ENCODE measurements around the gene THSD4.

Gene THSD4

GRCh38 chr15:71809346-71809745 lies 694.1 kb downstream of the THSD4 start:
- Histone ChIP-seq H3K4me1 (ENCODE audit: insufficient read depth, insufficient read length) (peaks cover 18% of the 10 kb centered on the region), H3K36me3 (ENCODE audit: insufficient read depth, insufficient read length, low read length) (no peaks in the 10 kb centered on the region), H3K9me3 (ENCODE audit: insufficient read depth, low read length) (no peaks in the 10 kb centered on the region), H3K27me3 (ENCODE audit: insufficient read depth, insufficient read length) (no peaks in the 10 kb centered on the region), H3K9ac (ENCODE audit: insufficient read length, low read depth) (peak overlapping the region; percentile 4), H3K4me3 (ENCODE audit: insufficient read length, low read depth) (no peak overlapping the region)
- TF ChIP-seq ZNF274 (IDR thresholded peaks at IDR 0.05; ENCODE audit: low read depth, low read length) (no peak), YY1 (IDR thresholded peaks at IDR 0.05; ENCODE audit: insufficient read depth, insufficient read length) (no peak), SUZ12 (IDR thresholded peaks at IDR 0.05; ENCODE audit: extremely low read depth, insufficient read depth, insufficient read length) (no peak)
- DNase-seq (ENCODE audit: low read depth, low spot score) = no peak

GRCh38 chr15:71810256-71811035 lies 695.2 kb downstream of the THSD4 start, which contains the start of gene NR2E3:
Gene NR2E3 (plus strand): TSS chr15:71810554. CDS start chr15:71810744, 190 bp downstream.
- H3K4me1 ChIP-seq (ENCODE audit: insufficient read depth, insufficient read length) = peaks cover 18% of the 10 kb centered on the region
- H3K9me3 ChIP-seq (ENCODE audit: insufficient read depth, low read length) = no peaks in the 10 kb centered on the region
- peak within 1 kb of the TSS; percentile 43 for H3K9ac ChIP-seq (ENCODE audit: insufficient read length, low read depth)
- H3K27me3 ChIP-seq (ENCODE audit: insufficient read depth, insufficient read length) = no peaks in the 10 kb centered on the region
- TF ChIP-seq YY1 (IDR thresholded peaks at IDR 0.05; ENCODE audit: insufficient read depth, insufficient read length) = no peak
- no peak for TF ChIP-seq ZNF274 (IDR thresholded peaks at IDR 0.05; ENCODE audit: low read depth, low read length)
- no peak for TF ChIP-seq SUZ12 (IDR thresholded peaks at IDR 0.05; ENCODE audit: extremely low read depth, insufficient read depth, insufficient read length)
- H3K4me3 ChIP-seq (ENCODE audit: insufficient read length, low read depth) = no peak within 1 kb of the TSS
- H3K36me3 ChIP-seq (ENCODE audit: insufficient read depth, insufficient read length, low read length) = no peaks in the 10 kb centered on the region
- no peak for DNase-seq (ENCODE audit: low read depth, low spot score)

- H3K9me3 ChIP-seq (ENCODE audit: insufficient read depth, low read length) = no peaks in the 10 kb centered on the region
- H3K36me3 ChIP-seq (ENCODE audit: insufficient read depth, insufficient read length, low read length) = no peaks in the 10 kb centered on the region
- no peak overlapping the region for H3K4me3 ChIP-seq (ENCODE audit: insufficient read length, low read depth)
- TF ChIP-seq ZNF274 (IDR thresholded peaks at IDR 0.05; ENCODE audit: low read depth, low read length) (no peak), YY1 (IDR thresholded peaks at IDR 0.05; ENCODE audit: insufficient read depth, insufficient read length) (no peak), SUZ12 (IDR thresholded peaks at IDR 0.05; ENCODE audit: extremely low read depth, insufficient read depth, insufficient read length) (no peak)
- no peak for DNase-seq (ENCODE audit: low read depth, low spot score)
- H3K27me3 ChIP-seq (ENCODE audit: insufficient read depth, insufficient read length) = no peaks in the 10 kb centered on the region
- H3K4me1 ChIP-seq (ENCODE audit: insufficient read depth, insufficient read length) = peaks cover 18% of the 10 kb centered on the region
- H3K9ac ChIP-seq (ENCODE audit: insufficient read length, low read depth) = no peak overlapping the region
These were observed 695.9 kb downstream of the THSD4 start for GRCh38 chr15:71811036-71811736.

- Histone ChIP-seq H3K27me3 (ENCODE audit: insufficient read depth, insufficient read length) (no peaks in the 10 kb centered on the region), H3K4me1 (ENCODE audit: insufficient read depth, insufficient read length) (peaks cover 16% of the 10 kb centered on the region), H3K9me3 (ENCODE audit: insufficient read depth, low read length) (no peaks in the 10 kb centered on the region), H3K4me3 (ENCODE audit: insufficient read length, low read depth) (no peak overlapping the region), H3K9ac (ENCODE audit: insufficient read length, low read depth) (no peak overlapping the region), H3K36me3 (ENCODE audit: insufficient read depth, insufficient read length, low read length) (no peaks in the 10 kb centered on the region)
- DNase-seq (ENCODE audit: low read depth, low spot score) = no peak
- TF ChIP-seq SUZ12 (IDR thresholded peaks at IDR 0.05; ENCODE audit: extremely low read depth, insufficient read depth, insufficient read length) (no peak), YY1 (IDR thresholded peaks at IDR 0.05; ENCODE audit: insufficient read depth, insufficient read length) (no peak), ZNF274 (IDR thresholded peaks at IDR 0.05; ENCODE audit: low read depth, low read length) (no peak)
These were observed 696.8 kb downstream of the THSD4 start for GRCh38 chr15:71811752-71812735.

GRCh38 chr15:71812966-71813722 lies 697.9 kb downstream of the THSD4 start:
- Histone ChIP-seq H3K4me1 (ENCODE audit: insufficient read depth, insufficient read length) (peaks cover 7% of the 10 kb centered on the region), H3K9me3 (ENCODE audit: insufficient read depth, low read length) (no peaks in the 10 kb centered on the region), H3K4me3 (ENCODE audit: insufficient read length, low read depth) (no peak overlapping the region), H3K27me3 (ENCODE audit: insufficient read depth, insufficient read length) (no peaks in the 10 kb centered on the region), H3K36me3 (ENCODE audit: insufficient read depth, insufficient read length, low read length) (no peaks in the 10 kb centered on the region), H3K9ac (ENCODE audit: insufficient read length, low read depth) (no peak overlapping the region)
- TF ChIP-seq YY1 (IDR thresholded peaks at IDR 0.05; ENCODE audit: insufficient read depth, insufficient read length) (no peak), ZNF274 (IDR thresholded peaks at IDR 0.05; ENCODE audit: low read depth, low read length) (no peak), SUZ12 (IDR thresholded peaks at IDR 0.05; ENCODE audit: extremely low read depth, insufficient read depth, insufficient read length) (no peak)
- DNase-seq (ENCODE audit: low read depth, low spot score) = no peak

- DNase-seq (ENCODE audit: low read depth, low spot score) = no peak
- Histone ChIP-seq H3K4me3 (ENCODE audit: insufficient read length, low read depth) (no peak overlapping the region), H3K27me3 (ENCODE audit: insufficient read depth, insufficient read length) (no peaks in the 10 kb centered on the region), H3K36me3 (ENCODE audit: insufficient read depth, insufficient read length, low read length) (no peaks in the 10 kb centered on the region), H3K9me3 (ENCODE audit: insufficient read depth, low read length) (no peaks in the 10 kb centered on the region), H3K9ac (ENCODE audit: insufficient read length, low read depth) (no peak overlapping the region), H3K4me1 (ENCODE audit: insufficient read depth, insufficient read length) (peaks cover 6% of the 10 kb centered on the region)
- TF ChIP-seq YY1 (IDR thresholded peaks at IDR 0.05; ENCODE audit: insufficient read depth, insufficient read length) (no peak), SUZ12 (IDR thresholded peaks at IDR 0.05; ENCODE audit: extremely low read depth, insufficient read depth, insufficient read length) (no peak), ZNF274 (IDR thresholded peaks at IDR 0.05; ENCODE audit: low read depth, low read length) (no peak)
These were observed 698.6 kb downstream of the THSD4 start for GRCh38 chr15:71813723-71814470.

Measured in NT2/D1 (cell line).